Hematopoietic multipotent progenitor cell treated with erythropoietin and hydrocortisone succinate and interleukin-3 and kit ligand, for 6 days (in vitro differentiated cells): Measurements from ENCODE around the gene JAKMIP3.

Experiments used
- DNase-seq: peaks from one replicate; pipeline ENCODE4 v3.0.0-alpha.2; 2015

The JAKMIP3 gene

DNA sequence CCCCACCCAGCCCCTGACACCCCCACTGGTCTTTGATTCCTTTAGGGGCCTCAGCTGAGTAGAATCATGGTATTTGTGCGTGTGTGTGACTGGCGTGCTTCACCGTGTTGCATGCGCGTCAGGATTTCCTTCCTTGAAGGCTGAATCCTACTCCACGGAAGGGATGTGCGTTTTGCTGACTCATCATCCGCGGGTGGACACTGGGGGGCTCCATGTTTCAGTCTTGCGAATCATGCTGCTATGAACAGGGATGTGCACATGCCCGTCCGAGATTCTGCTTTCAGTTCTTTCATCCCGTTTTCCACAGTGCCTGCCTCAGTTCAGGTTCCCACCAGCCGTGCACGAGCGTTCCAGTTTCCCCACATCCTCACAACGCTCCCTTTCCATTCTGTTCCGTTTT, 20.9 kb upstream of the JAKMIP3 start:
- no peak for DNase-seq

DNA sequence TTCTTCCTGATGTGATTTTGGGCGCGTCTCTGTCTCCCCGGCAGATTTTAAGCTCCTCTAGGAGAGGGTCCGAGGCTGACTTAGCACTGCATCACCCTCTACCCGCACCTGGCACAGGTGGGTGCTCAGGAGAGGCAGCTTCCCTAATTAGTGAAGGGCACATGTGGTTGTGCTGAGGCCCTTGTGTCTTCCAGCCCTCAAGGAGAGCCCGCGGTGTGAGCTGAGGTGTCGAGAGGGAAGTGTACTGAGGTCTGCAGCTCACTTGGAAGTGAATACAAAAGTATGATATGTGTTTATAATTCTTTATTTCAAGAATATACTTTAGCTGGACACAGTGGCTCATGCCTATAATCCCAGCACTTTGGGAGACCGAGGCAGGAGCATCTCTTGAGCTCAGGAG, 20.4 kb upstream of the JAKMIP3 start:
- no peak for DNase-seq

DNA sequence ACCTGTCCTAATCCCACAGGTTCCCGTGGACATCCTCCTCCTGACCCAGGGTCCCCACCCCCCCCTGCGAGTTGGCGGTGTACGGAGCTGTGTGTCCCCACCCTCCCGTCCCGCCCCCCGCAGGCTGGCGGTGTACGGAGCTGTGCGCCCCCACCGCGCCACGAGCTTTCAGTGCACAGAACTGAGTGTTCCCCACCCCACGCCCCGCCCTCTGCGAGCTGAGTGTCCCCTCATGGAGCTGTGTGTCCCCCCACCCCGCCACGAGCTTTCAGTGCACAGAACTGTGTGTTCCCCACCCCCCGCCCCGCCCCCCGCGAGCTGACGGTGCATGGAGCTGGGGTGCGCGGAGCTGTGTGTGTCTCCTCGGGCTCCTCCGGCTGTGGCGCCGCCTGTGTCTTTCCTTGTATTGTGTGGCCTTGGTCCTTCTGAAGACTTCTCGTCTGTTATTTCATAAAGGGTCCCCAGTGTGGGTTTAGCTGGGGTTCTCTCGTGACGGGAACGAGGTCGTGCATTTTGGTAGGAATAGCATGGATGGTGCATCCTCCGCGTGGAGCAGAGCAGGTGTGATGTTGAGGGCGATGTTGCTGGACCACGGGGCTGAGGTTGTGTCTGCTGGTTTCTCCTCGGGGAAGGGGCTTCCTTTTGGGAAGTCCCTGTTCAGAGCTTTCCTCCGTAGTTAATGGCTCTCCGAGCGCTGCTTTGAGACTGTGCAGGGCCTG, 18.0 kb upstream of the JAKMIP3 start:
- no peak for DNase-seq

DNA sequence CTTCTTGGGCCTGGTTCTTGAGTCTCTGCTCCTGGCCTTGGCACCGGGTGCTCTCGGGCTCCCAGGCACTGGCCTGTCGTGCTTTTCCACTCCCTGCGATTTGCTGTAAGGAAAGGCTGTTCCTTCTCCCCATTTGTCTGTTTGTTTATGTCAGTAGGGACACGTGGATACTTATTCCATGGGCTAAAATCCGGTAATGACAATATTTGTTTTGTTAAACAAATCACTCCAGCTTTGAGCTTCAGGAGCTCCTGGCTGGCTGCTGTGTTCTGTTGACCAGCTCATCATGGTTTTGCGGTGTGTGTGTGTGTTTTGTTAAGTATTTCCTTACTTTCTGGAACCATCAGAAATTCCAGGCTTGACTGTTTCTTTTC, 17.5 kb upstream of the JAKMIP3 start:
- DNase-seq = no peak

DNA sequence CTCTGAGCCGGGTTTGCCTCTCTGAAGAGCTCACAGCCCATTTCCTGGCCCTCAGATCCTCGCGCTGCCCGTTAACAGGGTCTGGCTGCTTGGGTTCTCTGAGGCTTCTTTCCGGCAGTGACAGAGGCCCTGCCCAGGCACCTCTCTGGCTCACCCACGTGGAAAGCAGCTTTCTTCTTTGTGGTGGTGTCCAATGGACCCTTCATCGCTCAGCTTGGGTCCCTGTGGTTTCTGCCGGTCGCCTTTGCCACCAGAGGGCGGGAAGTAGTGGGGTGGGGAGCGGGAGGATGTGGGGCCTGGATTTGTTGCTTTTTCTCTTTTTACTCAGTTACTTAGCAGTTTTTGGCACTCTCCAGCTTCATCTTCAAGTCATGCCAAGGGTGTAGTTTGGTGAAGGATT, 15.6 kb upstream of the JAKMIP3 start:
- DNase-seq = no peak

DNA sequence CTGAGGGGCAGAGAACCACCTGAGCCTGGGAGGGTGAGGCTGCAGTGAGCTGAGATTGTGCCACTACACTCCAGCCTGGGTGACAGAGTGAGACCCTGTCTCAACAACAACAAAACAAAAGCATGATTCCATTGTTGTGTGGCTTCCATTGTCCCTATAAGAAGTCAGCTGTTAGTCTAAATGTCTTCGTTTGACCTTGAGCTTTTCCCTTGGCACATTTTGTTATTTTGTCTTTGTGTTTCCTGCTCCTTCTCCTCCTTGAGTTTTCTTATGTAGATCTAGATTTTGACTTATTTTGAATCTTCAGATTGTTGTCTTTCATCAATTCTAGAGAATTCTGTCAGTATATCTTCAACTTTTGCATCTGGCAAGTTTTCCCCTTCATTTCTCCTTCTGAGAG, 13.6 kb upstream of the JAKMIP3 start:
- DNase-seq = no peak

DNA sequence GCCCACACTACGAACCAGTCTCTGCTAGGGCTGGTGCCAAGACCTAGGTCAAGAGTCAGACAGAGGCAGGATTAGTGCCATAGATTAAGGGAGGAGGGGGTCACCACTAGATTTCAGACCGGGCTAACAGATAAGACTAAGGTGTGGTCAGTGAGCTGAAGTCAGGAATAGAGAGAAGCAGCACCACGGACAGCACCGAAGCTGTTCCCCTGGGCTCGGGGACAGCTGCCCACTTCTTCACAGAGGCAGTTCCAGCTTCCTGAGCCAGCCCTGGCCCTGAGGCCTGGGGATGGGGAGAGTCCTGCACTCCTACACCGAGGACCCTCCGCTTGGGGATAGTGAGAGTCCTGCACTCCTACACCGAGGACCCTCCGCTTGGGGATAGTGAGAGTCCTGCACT, 11.2 kb upstream of the JAKMIP3 start:
- DNase-seq = peak; percentile 30

DNA sequence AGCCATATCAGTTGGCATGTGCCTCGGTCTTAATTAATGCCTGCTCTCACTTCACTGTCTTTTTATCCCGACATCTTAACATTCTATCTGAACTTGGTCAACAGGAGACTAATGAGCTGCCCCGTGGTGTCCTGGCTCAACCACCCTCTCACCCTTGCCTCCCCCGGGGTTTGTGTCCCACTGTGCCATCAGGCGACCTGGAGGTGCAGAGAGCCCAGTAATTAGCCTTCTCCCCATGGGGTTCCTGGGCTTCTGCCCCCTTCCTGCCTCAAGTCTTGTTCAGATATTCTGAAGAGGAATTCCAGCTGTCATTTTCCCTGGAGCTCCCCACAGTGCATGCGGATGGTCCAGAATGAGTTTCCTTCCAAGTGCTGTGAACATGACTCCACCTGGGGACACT, 10.1 kb upstream of the JAKMIP3 start:
- no peak for DNase-seq

DNA sequence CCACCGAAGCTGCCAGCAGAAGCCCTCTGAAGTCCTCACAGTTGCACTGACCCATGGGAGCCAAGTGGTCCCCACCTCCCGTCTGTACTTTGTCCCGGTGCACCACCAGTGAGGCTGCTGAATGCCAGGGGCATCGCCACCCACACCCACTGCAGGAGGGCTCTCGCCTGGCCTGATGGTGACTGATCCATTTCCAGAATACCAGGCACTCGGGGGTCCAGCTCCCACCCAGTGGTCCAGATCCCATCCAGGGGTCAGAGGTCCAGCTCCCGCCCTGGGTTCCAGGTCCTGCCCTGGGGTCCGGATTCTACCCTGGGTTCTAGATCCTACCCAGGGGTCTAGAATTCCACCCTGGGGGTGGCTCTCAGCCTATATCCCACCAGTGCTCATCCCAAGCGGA, 9.1 kb upstream of the JAKMIP3 start:
- DNase-seq = no peak

DNA sequence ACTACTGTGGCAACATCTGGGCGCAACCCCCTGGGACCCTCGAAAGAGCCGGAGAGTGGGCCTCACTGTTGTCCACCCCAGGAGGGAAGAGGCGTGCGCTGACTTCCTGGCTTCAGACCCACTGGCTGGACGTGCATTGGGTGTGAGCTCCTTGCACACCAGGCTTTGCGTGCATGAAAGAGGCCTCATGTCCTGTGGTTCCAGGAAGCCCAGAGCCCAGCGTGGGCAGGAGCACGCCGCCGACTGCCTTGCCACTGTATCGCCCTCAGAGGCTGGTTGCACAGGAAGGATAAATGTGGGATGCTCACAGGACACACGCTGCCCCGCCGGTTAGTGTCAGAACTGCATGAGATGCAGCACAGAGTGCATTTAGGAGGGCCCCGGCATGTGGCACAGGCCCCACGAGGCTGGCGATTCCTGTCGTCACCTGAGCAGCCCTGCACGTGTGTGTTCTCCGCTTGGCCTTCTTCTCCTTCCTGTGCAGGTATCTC, 8.5 kb upstream of the JAKMIP3 start:
- no peak for DNase-seq

DNA sequence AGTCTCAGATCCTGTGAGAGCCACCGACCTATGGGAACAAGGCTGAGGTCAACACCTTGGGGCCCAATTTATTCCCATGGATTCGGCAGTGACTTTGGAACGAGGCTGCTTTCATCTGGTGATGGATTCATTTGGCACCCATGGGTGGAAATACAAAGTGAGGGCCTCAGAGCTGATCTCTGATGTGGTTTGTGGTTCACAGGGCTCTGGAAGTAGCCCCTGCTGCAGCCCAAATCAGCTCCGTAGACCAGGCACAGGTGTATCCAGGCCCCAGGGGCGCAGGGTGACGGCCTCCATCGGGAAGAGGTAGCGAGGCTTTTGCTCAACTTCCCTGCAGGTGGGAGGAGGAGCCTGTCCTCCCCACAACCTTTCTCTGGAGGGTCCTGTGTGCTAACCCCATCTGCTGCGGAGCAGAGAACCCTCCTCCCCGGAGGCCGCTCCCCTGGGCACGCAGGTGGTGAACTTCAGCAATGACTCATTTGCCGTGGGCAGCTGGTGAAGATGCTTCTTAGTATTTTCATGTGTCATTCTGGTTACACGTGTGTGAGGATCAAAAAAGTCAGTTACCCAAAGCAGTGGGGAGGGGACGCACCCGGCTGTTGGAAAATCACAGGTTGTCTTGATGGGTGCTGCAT, 7.5 kb upstream of the JAKMIP3 start:
- DNase-seq = no peak

DNA sequence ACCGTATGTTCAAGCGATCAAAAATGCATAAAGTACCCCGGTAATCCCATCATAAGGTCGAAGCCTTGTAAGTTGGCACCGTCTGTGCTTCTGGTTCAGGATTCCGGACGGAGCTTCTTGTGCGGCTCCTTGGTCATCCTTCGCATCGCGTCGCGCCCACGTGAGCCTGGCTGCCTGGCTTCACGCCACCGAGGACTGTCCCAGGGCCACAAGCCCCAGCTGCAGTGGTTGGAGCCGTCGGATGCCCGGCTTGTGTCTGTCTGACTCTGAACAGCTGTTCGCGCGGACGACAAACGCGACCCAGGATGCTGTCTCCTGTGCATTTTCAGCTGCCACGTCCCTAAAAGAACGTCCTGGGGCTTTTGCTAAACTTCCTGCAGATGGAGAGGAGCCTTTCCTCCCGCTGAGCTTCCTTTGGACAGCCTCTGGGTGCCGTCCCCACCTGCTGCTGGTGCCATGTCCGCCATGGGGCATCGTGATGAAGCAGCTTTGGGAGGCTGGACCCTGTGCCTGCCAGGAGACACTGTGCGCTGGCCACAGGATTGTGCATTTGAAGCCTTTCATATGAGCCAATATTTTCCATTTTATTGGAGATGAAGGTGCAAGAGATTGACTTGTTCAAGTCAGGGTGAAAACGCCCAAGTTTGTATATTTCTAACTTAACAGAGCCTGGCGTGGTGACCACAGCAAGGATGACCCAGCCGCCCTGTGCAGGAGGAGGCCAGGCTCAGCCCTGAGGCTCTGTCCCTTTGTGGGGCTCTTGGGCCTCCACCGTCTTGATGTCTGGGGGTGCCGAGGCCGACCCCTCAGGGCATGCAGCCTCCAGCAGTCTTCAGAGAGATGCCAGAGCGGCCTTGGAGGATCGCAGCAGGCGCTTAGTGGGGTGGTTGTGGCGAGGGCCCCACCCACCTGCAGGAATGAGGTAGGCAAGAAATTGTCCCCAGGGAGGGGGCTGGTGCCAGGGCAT, 6.7 kb upstream of the JAKMIP3 start:
- DNase-seq = no peak

DNA sequence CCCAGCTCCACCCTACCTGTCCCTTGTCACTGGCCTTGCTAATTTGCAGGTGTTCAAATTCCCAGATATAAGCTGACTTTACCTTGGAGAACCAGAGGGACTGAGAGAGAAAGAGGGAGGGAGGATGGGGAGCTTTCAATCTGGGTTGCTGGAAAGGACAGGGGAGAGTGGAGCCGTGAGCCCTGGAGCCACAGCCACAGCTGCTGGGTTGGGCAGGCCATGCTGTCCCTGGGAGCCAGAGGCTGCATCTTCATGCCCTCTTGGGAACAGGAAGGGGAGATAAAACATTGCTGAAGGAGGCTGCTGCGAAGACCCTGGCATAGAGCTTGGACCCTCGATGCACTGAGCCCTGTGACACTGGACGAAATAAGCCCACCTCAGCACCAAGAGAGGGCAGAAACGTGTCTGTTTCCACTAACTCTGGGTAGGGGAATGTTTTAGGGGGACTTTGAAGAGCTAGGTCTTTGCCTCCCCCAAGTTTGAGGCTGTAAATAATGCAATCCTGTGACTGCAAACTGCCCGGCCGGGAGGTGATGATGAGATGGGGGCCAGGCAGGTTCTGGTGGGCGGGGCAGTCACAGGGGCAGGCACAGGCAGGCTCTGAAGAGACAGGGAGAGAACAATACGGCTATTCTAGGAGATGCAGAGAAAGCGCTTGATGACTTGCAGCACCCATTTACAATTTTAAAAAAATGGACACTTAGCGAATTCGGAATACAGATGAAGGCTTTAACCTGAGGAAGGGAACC, 5.8 kb upstream of the JAKMIP3 start:
- no peak for DNase-seq

DNA sequence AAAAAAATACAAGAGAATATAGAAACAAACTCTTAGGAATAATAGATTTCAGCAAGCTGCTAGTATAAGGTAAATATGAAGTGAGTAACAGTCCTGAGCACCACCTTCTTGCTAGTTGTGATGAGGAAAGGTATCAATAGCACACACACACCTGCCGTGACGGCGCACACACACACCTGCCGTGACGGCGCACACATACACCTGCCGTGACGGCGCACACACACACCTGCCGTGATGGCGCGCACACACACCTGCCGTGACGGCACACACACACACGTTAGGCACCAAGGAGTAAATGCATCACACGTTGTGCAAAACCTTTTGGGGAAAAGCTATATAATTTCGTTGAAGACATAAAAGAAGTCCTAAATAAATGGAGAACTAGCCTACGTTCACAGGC, 4.7 kb upstream of the JAKMIP3 start:
- DNase-seq = no peak

DNA sequence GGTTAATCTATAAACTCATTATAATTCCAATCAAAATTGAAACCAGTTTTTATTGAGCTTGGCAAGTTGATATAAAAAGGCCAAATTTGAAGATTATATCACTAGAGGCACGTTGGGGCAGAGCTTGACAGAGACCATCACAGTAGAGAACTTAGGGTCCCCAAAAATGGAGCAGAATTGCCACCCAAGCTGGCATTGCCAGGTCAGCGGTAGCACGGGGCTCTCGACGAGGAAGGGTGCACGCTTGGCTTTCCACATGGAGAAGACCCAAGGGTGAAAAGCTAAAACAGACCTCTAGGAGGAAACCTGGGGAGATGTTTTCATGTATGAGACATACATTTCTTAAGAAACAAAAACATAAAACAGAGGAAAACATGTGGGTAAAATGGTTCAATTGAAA, 4.3 kb upstream of the JAKMIP3 start:
- no peak for DNase-seq

DNA sequence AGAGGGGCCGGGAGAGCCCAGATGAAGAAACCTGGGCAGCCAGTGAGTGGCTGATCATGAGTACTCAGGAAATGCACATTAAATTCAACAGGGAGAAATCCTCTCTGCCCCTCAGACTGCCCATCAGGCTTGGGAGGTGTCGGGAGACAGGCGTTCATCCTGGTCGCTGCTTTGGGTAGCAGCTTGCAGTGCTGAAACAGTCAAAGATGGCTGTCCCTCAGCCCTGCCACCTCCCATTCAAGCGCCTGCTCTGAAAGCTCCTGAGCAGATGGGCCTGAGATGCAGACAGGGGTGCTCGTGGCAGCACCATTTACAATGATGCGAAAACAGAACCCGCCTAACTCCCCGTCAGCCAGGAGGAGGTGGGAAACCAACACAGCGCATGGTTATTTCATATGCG, 3.6 kb upstream of the JAKMIP3 start:
- DNase-seq = no peak

DNA sequence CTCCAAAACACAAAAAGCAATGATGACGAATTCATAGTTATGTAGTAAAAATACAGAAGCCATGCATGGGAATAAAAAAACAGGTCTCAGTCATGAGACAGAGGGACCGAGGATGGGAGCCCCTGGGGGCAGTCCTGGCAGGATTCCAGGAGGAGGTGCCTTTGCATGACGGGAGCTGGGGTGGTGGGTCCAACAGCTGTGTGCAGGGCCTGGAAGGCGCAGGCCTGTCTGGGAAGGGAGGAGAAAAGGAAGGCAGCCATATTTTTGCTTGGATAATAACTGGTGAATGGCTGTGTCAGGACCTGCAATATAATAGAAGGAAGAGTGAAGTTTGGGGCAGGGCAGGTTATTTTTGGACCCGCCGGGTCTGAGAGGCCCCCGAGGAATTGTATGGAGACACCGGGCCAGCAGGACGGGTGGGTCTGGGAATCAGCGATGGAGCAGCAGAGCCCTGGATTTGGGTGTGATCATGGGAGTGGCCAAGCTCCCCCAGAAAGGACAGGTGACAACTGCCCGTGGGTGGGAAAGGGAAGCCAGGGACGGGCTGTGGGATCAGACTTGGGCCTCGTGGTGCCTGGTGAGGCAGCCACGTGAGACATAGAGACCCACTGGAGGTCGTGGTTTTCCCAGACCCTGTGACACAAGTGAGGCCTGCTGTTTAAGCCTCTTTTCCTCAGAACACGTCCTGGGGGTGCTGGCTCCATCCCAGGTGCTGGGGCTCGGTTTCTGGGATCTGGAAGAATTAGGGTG, 2.9 kb upstream of the JAKMIP3 start:
- no peak for DNase-seq

DNA sequence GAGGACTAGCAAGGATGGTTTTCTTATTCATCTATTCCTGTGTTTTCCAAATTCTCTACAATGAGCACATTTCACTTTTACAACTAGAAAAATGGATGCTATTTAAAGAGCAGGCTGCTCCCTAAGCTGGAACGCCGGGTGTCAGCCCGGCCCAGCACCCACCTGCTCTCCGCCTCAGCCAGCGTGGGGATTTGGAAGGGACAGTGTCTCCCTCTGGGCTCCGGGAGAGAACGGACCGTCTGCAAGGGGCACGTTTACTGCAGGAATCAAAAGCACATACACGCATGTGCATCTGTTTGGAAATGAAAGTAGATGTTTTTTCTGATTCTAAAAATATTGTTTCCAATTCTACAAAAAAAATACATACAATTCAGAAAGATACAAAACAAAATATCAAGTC, 2.3 kb upstream of the JAKMIP3 start:
- no peak for DNase-seq

DNA sequence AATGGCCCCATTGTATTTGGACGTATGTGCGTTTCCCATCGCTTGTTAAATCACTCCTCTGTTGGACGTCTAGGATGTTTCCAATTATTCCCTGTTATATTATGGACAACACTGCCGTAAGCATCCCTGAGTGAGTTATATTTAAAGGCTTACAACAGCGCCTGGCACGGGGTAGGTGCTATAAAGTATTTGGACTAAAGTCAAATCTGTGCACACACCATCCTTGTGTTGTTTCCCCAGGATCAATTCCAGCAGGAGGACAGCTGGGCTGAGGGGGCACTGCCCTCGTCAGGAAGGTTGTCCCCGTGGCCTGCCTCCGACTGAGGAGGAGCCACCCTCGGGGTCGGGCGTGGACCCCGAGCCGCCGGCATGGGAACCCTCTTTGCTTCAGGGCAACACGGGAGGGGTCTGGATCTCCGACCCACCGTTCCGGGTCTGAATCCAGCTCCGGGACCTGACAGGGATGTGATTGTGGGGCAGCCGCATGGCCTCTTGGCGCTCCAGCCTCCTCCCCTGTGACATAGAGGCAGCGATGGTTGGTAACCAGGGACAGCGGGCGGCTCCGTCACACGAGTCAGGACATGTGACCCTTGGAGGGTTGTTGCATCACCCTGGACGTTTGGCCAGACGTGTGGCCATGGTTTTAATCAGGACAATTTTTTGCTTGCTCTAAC, 1.5 kb upstream of the JAKMIP3 start:
- no peak for DNase-seq

DNA sequence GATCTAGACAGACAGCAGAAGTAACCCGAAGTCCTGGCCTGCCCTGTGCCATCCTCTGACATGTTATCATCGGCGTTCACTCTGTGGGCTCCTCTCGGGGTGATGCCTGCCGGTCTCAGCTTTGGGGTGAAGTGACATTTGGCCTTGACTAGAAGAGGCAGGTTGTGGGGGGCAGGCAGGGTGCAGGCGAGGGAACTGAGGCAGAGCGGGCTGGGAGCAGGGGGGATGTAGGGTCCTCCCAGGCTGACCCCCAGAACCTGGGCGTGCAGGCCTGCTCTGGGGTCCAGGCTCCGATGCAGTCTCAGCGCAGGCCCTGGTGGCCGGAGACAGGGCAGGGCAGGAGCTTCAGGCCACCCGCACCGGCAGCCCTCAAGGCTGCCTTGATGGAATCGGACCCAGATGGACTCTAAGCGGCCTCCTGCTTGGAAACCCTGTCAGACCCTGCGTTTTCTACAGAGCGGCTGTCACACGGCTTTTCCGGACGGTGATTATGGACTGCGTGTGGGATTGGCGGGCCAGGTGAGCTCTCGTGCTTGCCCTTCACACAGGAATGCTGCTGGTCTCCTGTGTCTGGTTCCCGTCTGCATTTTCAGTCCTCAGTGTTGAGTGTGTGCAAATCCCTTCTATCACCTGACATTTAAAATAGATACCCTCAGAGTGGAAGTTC, 842 bp upstream of the JAKMIP3 start:
- no peak for DNase-seq

DNA sequence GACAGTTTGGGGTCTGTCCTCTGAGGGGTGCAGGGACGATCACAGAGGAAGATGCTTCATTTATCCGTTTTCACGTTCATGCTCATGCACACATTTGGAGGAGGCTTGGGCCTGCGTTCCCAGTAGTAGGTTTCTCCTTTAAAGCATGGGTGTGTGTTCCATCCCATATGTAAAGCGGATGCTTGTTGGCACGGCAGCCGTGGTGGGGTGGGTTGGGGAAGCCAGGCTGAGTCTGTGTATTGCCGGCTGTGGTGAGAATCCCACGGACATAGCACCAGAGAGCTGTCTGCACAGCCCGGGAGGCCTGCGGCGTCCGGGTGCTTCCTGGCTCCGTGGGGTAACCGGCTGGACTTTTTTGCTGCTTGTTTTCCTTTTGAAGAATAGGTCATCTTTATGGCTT, 440 bp downstream of the JAKMIP3 start:
- no peak for DNase-seq
